SU-DHL-6 (cell line): ENCODE results near the gene TMEM9.

ENCODE experiments used
- H2AFZ ChIP-seq: fragments of 200-600 bp; sonication (generic); 2 replicates; pipeline ENCODE4 v1.6.1; 2014; ENCODE audit warnings: low read depth, mild to moderate bottlenecking, moderate library complexity, mixed read lengths, antibody characterized with exemption, low read length; ENCODE audit not compliant: severe bottlenecking
- H3F3A ChIP-seq: fragments of 200-600 bp; shearing (Covaris generic); 2 replicates; pipeline ENCODE4 v1.6.0; 2016; ENCODE audit warnings: antibody characterized with exemption, mild to moderate bottlenecking; ENCODE audit not compliant: insufficient read depth
- H3K27ac ChIP-seq: fragments of 200-600 bp; sonication (generic); 2 replicates; pipeline ENCODE4 v1.5.1; 2016; ENCODE audit warnings: low read depth, mild to moderate bottlenecking, low read length, moderate library complexity, mixed read lengths
- H3K27me3 ChIP-seq: fragments of 200-600 bp; sonication (generic), shearing (Covaris generic); 2 replicates; pipeline ENCODE4 v1.6.0; 2014; ENCODE audit warnings: mild to moderate bottlenecking, low read length
- H3K36me3 ChIP-seq: fragments of 200-600 bp; sonication (generic); 2 replicates; pipeline ENCODE4 v1.6.1; 2014; ENCODE audit warnings: mild to moderate bottlenecking, low read length, mixed read lengths
- H3K4me2 ChIP-seq: fragments of 300-600, 200-600 bp; shearing (Covaris generic), sonication (generic); 2 replicates; pipeline ENCODE4 v1.6.0; 2014; ENCODE audit warnings: low read length, low read depth, mild to moderate bottlenecking; ENCODE audit not compliant: poor library complexity, severe bottlenecking
- H3K4me3 ChIP-seq: fragments of 200-600 bp; sonication (generic); 2 replicates; pipeline ENCODE4 v1.5.1; 2014; ENCODE audit warnings: antibody characterized with exemption, low read length, mild to moderate bottlenecking, mixed read lengths; ENCODE audit not compliant: insufficient read depth, poor library complexity, severe bottlenecking
- H3K79me2 ChIP-seq: fragments of 200-600 bp; sonication (generic); 2 replicates; pipeline ENCODE4 v1.6.1; 2014; ENCODE audit warnings: mild to moderate bottlenecking, low read length, moderate library complexity; ENCODE audit not compliant: insufficient read depth
- H3K9ac ChIP-seq: fragments of 200-600 bp; sonication (generic); 2 replicates; pipeline ENCODE4 v1.7.0; 2014; ENCODE audit warnings: mild to moderate bottlenecking, low read length
- H3K9me2 ChIP-seq: fragments of 200-600 bp; sonication (generic); replicated peaks from 2 replicates; pipeline ENCODE4 v1.6.1; 2014; ENCODE audit warnings: low read length; ENCODE audit not compliant: insufficient read depth
- H3K9me3 ChIP-seq: fragments of 200-600 bp; sonication (generic); 2 replicates; pipeline ENCODE4 v1.6.1; 2014; ENCODE audit warnings: low read length, mixed read lengths; ENCODE audit not compliant: insufficient read depth
- H4K20me1 ChIP-seq: fragments of 200-600 bp; sonication (generic); 2 replicates; pipeline ENCODE4 v1.6.1; 2014; ENCODE audit warnings: low read depth, mild to moderate bottlenecking, antibody characterized with exemption, low read length, moderate library complexity, mixed read lengths
- CTCF ChIP-seq: fragments of 200-600 bp; sonication (generic); IDR thresholded peaks from one replicate; pipeline ENCODE4 v1.5.1; 2017; ENCODE audit warnings: antibody characterized with exemption, mild to moderate bottlenecking, low read length, moderate library complexity; ENCODE audit not compliant: insufficient read depth, poor library complexity, severe bottlenecking
- EZH2phosphoT487 ChIP-seq: fragments of 200-600 bp; sonication (generic), shearing (Covaris generic); conservative IDR thresholded peaks from 2 replicates; pipeline ENCODE4 v1.6.1; 2018; ENCODE audit warnings: mild to moderate bottlenecking, antibody characterized with exemption, low read length, moderate library complexity, mixed read lengths

The TMEM9 gene

GRCh38 chr1:201122321-201122957 is 31.8 kb downstream of the TMEM9 start:
- Histone ChIP-seq H2AFZ (no peak overlapping the region), H3F3A (no peaks in the 10 kb centered on the region), H3K9me3 (no peaks in the 10 kb centered on the region), H3K79me2 (no peaks in the 10 kb centered on the region), H4K20me1 (no peaks in the 10 kb centered on the region), H3K4me3 (no peak overlapping the region), H3K27ac (no peak overlapping the region), H3K36me3 (no peaks in the 10 kb centered on the region), H3K4me2 (no peak overlapping the region), H3K27me3 (no peaks in the 10 kb centered on the region), H3K9ac (no peak overlapping the region), H3K9me2 (no peaks in the 10 kb centered on the region)
- TF ChIP-seq CTCF (no peak), EZH2phosphoT487 (no peak)

- TF ChIP-seq CTCF (peak; percentile 51), EZH2phosphoT487 (no peak)
- H3K27me3 ChIP-seq: no peaks in the 10 kb centered on the region
- no peaks in the 10 kb centered on the region for H3K9me3 ChIP-seq
- no peak overlapping the region for H3K27ac ChIP-seq
- H3K36me3 ChIP-seq: no peaks in the 10 kb centered on the region
- no peaks in the 10 kb centered on the region for H3K9me2 ChIP-seq
- no peak overlapping the region for H3K4me2 ChIP-seq
- H3F3A ChIP-seq: no peaks in the 10 kb centered on the region
- H3K79me2 ChIP-seq: no peaks in the 10 kb centered on the region
- H3K9ac ChIP-seq: no peak overlapping the region
- H3K4me3 ChIP-seq: no peak overlapping the region
- H2AFZ ChIP-seq: no peak overlapping the region
- no peaks in the 10 kb centered on the region for H4K20me1 ChIP-seq
Measured at GRCh38 chr1:201119206-201120197, 34.8 kb downstream of the TMEM9 start.

GRCh38 chr1:201116091-201116490 is 38.2 kb downstream of the TMEM9 start:
- no peak overlapping the region for H2AFZ ChIP-seq
- no peaks in the 10 kb centered on the region for H3K27me3 ChIP-seq
- H3K9me3 ChIP-seq: no peaks in the 10 kb centered on the region
- H3K79me2 ChIP-seq: no peaks in the 10 kb centered on the region
- H3K27ac ChIP-seq: no peak overlapping the region
- TF ChIP-seq CTCF (no peak), EZH2phosphoT487 (no peak)
- H3K9me2 ChIP-seq: no peaks in the 10 kb centered on the region
- no peak overlapping the region for H3K4me2 ChIP-seq
- H3K9ac ChIP-seq: no peak overlapping the region
- no peak overlapping the region for H3K4me3 ChIP-seq
- H4K20me1 ChIP-seq: no peaks in the 10 kb centered on the region
- no peaks in the 10 kb centered on the region for H3K36me3 ChIP-seq
- H3F3A ChIP-seq: no peaks in the 10 kb centered on the region
